Esophagus (tissue), 2 donors: Measurements from ENCODE around the gene SLIT3. TPM values are rescaled to one million over a fixed set of nuclear protein-coding genes. Genes with fewer than 3 reads are reported as not detected.

Experiments used
- H3K27ac ChIP-seq, 2 donors: one replicate each; pipeline ENCODE4 v1.5.1; 2013; ENCODE audit warnings: low read depth in 2 of 2, mild to moderate bottlenecking in 2 of 2, inconsistent platforms in 1 of 2, low read length in 1 of 2, moderate library complexity in 1 of 2
- H3K27me3 ChIP-seq, 2 donors: one replicate each; pipeline ENCODE4 v1.6.1; 2013; ENCODE audit warnings: low read length in 2 of 2, control low read depth in 1 of 2, mild to moderate bottlenecking in 1 of 2; ENCODE audit not compliant: insufficient read depth in 2 of 2, control insufficient read depth in 1 of 2
- H3K36me3 ChIP-seq, 2 donors: one replicate each; pipeline ENCODE4 v1.6.1; 2013; ENCODE audit warnings: low read length in 1 of 2; ENCODE audit not compliant: control insufficient read depth in 2 of 2, insufficient read depth in 2 of 2
- H3K4me1 ChIP-seq, 2 donors: one replicate each; pipeline ENCODE4 v1.6.1; 2013; ENCODE audit warnings: low read length in 1 of 2; ENCODE audit not compliant: control insufficient read depth in 2 of 2, insufficient read depth in 2 of 2
- H3K4me3 ChIP-seq, 2 donors: one replicate each; pipeline ENCODE4 v1.5.1; 2013; ENCODE audit warnings: low read length in 2 of 2, mild to moderate bottlenecking in 2 of 2, low read depth in 1 of 2, moderate library complexity in 1 of 2
- H3K9me3 ChIP-seq, 2 donors: one replicate each; pipeline ENCODE4 v1.6.1; 2013; ENCODE audit warnings: mild to moderate bottlenecking in 2 of 2, low read depth in 1 of 2, low read length in 1 of 2, moderate library complexity in 1 of 2; ENCODE audit not compliant: control insufficient read depth in 2 of 2, insufficient read depth in 1 of 2
- WGBS, 2 donors: extraction: QIAGEN DNeasy Blood & Tissue Kit; methylation state at CpG; one replicate each; pipeline ENCODE4 v1.1.7; 2013; 5-methylcytosine and 5-hydroxymethylcytosine counted together
- polyA plus RNA-seq, 2 donors: library from polyadenylated mRNA; stranded (reverse); fragments of 200-250 nt; gene quantifications; one replicate each; pipeline ENCODE4 v1.2.3, GENCODE V29; 2013
- donor health status: healthy with polysubstance abuse.
- donor health status: Bipolar disorder and iron deficiency.

SLIT3 gene
- polyA plus RNA-seq, 2 donors = 0.53 to 2.0 TPM

DNA sequence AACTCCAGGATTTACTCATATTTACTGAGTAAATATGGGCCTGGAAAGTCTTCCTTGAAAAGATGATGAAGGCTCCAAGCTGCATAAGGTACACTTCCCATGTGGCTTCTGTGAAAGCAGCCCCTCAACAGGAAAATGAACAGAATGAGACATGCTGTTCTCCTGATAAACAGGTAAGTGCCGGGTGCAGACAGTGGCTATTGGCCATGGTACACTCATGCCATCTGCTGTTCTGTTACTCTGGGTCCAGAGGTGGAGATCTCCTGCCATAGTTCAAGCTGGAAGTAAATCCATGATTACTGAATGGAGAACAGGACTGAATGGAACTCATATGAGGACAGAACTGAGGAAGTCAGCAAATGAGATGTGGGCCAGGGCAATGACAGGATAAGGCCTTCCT is 103.6 kb downstream of the SLIT3 start:
- H3K9me3 ChIP-seq = peaks cover 5 to 6% of the 10 kb centered on the region in 2 donors
- H3K27ac ChIP-seq = no peak overlapping the region
- H3K36me3 ChIP-seq = no peaks in the 10 kb centered on the region
- H3K4me1 ChIP-seq = no peaks in the 10 kb centered on the region
- 56 to 70% methylated on average over 1 of the region's 1 CpG for WGBS, 2 donors
- no peak overlapping the region for H3K4me3 ChIP-seq
- no peaks in the 10 kb centered on the region for H3K27me3 ChIP-seq

DNA sequence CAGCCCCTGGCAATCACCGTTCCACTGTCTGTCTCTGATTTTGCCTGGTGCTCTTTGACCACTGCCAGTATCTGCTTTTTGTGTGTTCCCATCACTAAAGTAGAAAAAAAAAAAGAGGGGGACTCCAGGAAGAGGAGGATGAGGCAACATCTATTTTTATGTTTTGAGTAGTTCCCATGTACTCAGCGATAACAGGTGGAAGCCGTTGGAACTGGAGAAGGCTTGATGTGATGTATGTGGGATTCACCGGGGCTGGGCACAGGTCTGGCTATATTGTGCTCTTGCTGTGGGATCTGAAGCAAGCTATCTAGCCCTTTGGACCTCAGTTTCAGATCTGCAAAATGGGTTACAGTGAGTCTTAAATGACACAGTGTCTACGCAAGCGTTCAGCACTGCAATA is 104.9 kb downstream of the SLIT3 start:
- Histone ChIP-seq H3K36me3 (no peaks in the 10 kb centered on the region), H3K4me1 (no peaks in the 10 kb centered on the region), H3K27me3 (no peaks in the 10 kb centered on the region), H3K27ac (no peak overlapping the region), H3K9me3 (no peaks in the 10 kb centered on the region), H3K4me3 (no peak overlapping the region)
- 89 to 93% methylated on average over 6 of the region's 6 CpGs for WGBS, 2 donors

DNA sequence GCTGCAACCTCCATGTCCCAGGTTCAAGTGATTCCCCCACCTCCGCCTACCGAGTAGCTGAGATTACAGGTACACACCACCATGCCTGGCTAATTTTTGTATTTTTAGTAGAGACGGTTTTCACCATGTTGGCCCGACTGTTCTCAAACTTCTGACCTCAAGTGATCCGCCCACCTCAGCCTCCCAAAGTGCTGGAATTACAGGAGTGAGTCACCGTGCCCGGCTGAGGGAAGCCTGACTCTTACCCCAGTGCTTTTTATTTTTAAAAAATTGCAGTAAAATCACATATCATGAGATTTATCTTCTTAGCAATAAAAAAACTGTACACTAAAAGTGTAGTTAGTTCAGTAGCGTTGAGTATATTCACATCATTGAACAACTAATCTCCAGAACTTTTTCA is 105.3 kb downstream of the SLIT3 start:
- no peaks in the 10 kb centered on the region for H3K4me1 ChIP-seq
- no peaks in the 10 kb centered on the region for H3K36me3 ChIP-seq
- WGBS, 2 donors = 80 to 82% methylated on average over 8 of the region's 8 CpGs
- H3K4me3 ChIP-seq = no peak overlapping the region
- H3K27me3 ChIP-seq = no peaks in the 10 kb centered on the region
- H3K27ac ChIP-seq = no peak overlapping the region
- H3K9me3 ChIP-seq = no peaks in the 10 kb centered on the region

- no peaks in the 10 kb centered on the region for H3K9me3 ChIP-seq
- 43 to 62% methylated on average over 3 of the region's 3 CpGs for WGBS, 2 donors
- no peaks in the 10 kb centered on the region for H3K27me3 ChIP-seq
- H3K4me3 ChIP-seq = no peak overlapping the region
- no peaks in the 10 kb centered on the region for H3K36me3 ChIP-seq
- H3K4me1 ChIP-seq = no peaks in the 10 kb centered on the region
- no peak overlapping the region for H3K27ac ChIP-seq
Measured at GRCh38 chr5:169192536-169192935, 108.4 kb downstream of the SLIT3 start.

DNA sequence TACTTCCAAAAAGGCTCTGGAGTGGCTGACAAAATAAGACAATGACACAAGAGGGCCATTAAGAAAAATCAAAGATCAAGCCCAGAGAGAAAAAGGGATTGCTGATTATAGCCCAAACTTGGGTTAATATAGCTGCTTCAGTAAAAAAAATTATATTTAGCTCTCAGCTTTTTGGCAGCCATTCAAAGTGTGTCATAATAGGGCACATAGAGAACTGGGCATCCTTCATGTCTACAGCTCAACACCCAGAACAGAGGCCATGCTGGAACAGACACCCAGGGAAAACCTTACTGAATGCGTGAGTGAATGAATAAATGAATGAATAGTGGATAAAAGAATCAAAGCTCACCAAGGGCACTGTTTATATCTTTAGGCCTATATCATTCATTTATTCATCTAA is 110.1 kb downstream of the SLIT3 start:
- Histone ChIP-seq H3K4me1 (no peaks in the 10 kb centered on the region), H3K9me3 (no peaks in the 10 kb centered on the region), H3K4me3 (no peak overlapping the region), H3K36me3 (no peaks in the 10 kb centered on the region), H3K27me3 (no peaks in the 10 kb centered on the region), H3K27ac (no peak overlapping the region)
- WGBS, 2 donors = 81 to 90% methylated on average over 1 of the region's 1 CpG

- H3K27me3 ChIP-seq = no peaks in the 10 kb centered on the region
- no peak overlapping the region for H3K27ac ChIP-seq
- WGBS, 2 donors = 78 to 84% methylated on average over 3 of the region's 3 CpGs
- no peaks in the 10 kb centered on the region for H3K4me1 ChIP-seq
- H3K36me3 ChIP-seq = no peaks in the 10 kb centered on the region
- H3K9me3 ChIP-seq = no peaks in the 10 kb centered on the region
- no peak overlapping the region for H3K4me3 ChIP-seq
Measured at GRCh38 chr5:169185626-169186025, 115.3 kb downstream of the SLIT3 start.

DNA sequence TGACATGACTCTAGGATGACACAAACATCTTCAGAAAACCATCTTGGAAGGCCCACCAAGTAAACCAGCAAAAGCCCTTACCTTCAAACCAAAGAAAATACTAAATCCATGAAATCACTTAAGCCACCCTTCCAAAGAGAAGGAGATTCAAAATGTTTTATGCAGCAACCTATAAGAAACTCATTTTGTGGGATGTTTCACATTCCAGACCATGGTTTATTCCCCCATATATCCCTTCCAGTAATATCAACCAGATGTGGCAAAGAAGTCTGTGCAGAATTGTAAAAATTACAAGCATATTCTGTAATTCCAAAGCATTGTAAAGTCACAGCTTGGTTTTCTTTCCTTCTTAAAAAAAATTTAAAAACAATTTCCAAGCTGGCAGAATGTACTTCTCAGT is 117.4 kb downstream of the SLIT3 start:
- H3K4me3 ChIP-seq = no peak overlapping the region
- H3K9me3 ChIP-seq = no peaks in the 10 kb centered on the region
- H3K36me3 ChIP-seq = no peaks in the 10 kb centered on the region
- no peak overlapping the region for H3K27ac ChIP-seq
- H3K27me3 ChIP-seq = no peaks in the 10 kb centered on the region
- no peaks in the 10 kb centered on the region for H3K4me1 ChIP-seq

GRCh38 chr5:169182797-169183196 is 118.1 kb downstream of the SLIT3 start:
- no peaks in the 10 kb centered on the region for H3K27me3 ChIP-seq
- no peaks in the 10 kb centered on the region for H3K9me3 ChIP-seq
- H3K4me3 ChIP-seq = no peak overlapping the region
- no peak overlapping the region for H3K27ac ChIP-seq
- 79 to 85% methylated on average over 4 of the region's 4 CpGs for WGBS, 2 donors
- H3K4me1 ChIP-seq = no peaks in the 10 kb centered on the region
- H3K36me3 ChIP-seq = no peaks in the 10 kb centered on the region

GRCh38 chr5:169181814-169182213 is 119.1 kb downstream of the SLIT3 start:
- no peaks in the 10 kb centered on the region for H3K27me3 ChIP-seq
- H3K4me3 ChIP-seq = no peak overlapping the region
- no peaks in the 10 kb centered on the region for H3K9me3 ChIP-seq
- H3K36me3 ChIP-seq = no peaks in the 10 kb centered on the region
- WGBS, 2 donors = 63% methylated on average over 8 of the region's 8 CpGs
- H3K27ac ChIP-seq = no peak overlapping the region
- H3K4me1 ChIP-seq = no peaks in the 10 kb centered on the region

GRCh38 chr5:169178754-169179153 is 122.2 kb downstream of the SLIT3 start:
- Histone ChIP-seq H3K36me3 (no peaks in the 10 kb centered on the region), H3K9me3 (no peaks in the 10 kb centered on the region), H3K4me1 (no peaks in the 10 kb centered on the region), H3K27me3 (no peaks in the 10 kb centered on the region), H3K4me3 (no peak overlapping the region), H3K27ac (no peak overlapping the region)
- 66 to 83% methylated on average over 3 of the region's 3 CpGs for WGBS, 2 donors
